ENCODE data around the gene PZP.
"Not testable (repeated sequence)": the region's sequence is repeated elsewhere in the genome, so short reads cannot be mapped to it uniquely, and the experiment has no call there.

Gene PZP

DNA sequence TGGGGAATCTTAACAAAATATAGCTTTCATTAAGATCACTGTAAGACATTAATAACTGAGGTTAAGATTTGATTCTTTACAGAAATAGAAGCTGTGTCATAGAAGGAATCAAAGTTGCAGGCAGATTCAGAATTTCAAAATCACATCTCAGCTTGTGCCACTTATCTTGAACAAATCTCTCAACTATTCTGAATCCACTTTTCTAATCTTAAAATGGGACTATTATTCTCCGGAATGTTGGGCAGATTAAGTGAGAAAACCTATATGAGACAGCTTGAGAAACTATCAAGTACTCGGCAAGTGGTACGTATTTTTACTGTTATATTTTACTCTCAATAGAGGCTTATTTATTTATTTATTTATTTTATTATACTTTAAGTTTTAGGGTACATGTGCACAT, 28.4 kb downstream of the PZP start:
- DNase-seq: no peak

DNA sequence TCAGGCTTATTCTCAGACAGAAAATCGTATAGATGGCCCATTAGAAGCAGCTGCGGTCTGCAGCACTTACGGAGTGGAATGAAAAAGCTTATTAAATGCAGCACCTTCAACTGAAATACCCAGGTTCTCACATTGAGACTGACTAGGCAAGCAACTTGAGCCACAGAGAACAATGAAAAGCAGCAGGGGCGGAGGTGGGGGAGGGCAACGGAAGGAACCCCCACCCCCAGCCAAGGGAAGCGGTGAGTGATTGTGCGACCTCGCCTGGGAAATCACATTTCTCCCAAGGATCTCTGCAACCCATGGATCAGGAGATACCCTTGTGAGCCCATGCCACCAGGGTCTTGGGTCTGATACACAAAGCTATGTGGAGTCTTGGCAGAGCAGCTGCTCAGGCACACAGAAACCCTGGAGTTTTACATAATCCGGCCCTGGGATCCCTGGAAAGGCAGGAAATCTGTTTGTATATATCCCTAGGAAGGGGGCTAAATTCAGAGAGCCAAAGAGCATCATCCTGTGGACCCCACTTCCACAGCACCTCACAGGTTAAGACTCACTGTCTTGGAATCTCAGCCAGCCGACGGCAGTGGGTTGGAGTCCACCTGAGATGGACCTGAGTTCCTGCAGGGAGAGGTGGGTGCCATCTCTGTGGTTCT, 38.1 kb downstream of the PZP start:
- no peak for DNase-seq

DNA sequence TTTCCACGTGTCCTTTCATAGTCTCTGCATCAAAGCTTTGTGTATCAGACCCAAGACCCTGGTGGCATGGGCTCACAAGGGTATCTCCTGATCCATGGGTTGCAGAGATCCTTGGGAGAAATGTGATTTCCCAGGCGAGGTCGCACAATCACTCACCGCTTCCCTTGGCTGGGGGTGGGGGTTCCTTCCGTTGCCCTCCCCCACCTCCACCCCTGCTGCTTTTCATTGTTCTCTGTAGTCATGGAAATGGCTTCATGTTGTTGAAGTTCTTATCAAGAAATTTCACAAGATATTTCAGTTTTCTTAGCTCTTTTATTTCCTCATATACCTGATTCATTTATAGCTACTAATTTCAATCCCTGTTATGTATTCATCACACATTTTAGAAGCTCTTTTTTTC, 40.9 kb downstream of the PZP start:
- DNase-seq: not testable (repeated sequence)

DNA sequence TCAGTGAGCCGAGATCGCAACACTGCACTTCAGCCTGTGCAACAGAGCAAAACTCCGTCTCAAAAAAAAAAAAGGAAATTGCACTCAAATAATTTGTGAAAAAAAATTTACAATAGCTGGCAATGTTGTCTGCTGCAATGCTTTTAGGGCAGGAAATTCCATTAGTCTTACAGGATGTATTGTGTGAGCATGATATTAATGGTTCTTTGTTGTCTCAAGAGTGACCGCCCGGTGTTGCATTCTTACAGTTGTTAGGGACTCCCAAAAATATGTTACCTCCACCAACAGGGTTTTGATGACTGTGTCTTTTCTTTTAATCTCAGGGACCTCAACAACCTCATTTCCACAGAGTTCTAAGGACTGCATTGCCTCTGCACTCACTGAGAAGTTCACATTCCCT, 44.8 kb downstream of the PZP start:
- no peak for DNase-seq

DNA sequence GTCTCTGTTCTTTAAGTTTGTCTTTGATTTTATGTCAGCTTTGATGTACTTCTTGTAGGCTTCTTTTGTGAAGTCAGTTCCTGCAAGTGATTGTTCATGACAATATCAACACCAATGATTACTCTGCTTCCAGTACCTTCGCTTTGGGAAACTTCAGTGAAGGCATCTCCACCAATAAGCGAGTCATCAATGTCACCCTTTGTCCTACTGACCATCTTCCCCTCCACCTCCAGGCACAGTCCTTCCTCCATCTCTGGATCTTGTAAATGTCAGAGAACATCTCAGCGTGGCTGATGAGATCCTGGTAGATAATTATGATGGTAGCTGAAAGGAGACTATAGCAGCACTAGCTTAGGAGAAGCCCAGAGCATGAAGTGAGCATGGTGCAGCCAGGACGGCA, 52.1 kb downstream of the PZP start:
- DNase-seq: no peak

DNA sequence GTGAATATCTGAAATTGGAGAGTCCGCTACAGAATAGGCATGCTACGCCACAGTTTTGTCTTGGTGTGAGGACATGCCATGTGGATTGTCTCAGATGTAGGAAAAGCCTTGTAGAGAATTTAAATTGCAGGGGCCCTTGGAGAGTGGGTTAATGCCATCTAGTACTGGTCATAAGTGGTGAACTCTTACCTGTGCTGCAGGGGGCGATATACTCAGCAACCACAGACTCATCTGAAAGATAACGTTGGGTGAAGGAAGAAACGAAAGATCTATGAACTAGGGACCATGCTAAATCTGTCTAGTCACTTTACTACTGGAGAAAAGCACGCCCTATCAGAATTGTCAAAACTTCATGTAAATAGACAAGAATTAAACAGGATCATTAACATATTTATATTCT, 58.8 kb downstream of the PZP start:
- DNase-seq: no peak

DNA sequence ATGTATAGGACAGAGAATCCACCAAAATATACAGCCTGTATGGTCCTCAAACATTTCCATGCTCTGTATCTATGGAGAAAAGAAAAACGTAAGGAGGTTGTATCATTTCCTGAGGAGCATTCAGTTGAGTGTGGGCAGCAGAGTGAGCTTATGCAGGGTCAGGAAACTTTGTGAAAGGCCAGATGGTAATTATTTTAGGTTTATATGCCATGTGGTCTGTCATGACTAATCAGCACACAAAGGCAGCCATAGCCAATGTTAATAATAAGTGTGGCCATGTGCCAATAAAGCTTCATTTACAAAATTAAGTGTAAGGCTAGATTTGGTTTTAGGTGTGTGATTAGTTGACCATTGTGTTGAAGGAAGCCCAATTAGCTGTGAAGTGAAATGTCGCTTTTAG, 59.3 kb downstream of the PZP start:
- DNase-seq: no peak

DNA sequence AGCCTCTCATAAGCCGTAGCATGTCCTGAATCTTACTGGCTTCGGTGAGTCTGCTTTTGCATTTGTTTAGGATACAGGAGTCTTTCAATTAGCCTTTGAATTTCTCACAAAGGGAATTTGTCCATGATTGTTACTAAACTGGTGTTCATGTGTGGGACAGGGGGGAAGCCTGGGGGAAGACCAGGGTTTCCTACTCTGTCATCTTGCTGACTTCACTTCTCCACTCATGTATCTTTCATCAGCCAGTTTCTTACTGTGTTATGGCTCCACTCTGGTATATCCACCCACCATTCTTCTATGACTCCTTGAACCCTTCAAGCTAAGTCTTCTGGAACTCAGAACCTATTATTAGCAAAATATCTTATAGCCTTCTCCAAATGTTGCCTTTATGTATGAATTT, 60.7 kb downstream of the PZP start:
- no peak for DNase-seq

DNA sequence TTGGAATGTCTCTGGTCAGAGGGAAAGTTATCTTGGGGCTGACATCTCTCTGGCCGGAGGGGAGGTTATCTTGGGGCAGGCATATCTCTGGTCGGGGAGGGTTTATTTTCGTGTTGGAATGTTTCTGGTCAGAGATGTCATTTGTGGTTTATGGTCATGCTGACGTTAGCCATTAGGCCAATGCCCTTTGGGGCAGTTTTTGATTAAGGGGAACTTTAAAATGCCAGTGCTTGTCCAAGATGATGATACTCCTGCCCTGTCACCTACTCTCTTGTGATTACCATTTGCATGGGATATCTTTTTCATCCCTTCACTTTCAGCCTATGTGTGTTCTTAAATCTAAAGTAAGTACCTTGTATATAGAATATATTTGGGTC, 63.5 kb downstream of the PZP start:
- DNase-seq: no peak

DNA sequence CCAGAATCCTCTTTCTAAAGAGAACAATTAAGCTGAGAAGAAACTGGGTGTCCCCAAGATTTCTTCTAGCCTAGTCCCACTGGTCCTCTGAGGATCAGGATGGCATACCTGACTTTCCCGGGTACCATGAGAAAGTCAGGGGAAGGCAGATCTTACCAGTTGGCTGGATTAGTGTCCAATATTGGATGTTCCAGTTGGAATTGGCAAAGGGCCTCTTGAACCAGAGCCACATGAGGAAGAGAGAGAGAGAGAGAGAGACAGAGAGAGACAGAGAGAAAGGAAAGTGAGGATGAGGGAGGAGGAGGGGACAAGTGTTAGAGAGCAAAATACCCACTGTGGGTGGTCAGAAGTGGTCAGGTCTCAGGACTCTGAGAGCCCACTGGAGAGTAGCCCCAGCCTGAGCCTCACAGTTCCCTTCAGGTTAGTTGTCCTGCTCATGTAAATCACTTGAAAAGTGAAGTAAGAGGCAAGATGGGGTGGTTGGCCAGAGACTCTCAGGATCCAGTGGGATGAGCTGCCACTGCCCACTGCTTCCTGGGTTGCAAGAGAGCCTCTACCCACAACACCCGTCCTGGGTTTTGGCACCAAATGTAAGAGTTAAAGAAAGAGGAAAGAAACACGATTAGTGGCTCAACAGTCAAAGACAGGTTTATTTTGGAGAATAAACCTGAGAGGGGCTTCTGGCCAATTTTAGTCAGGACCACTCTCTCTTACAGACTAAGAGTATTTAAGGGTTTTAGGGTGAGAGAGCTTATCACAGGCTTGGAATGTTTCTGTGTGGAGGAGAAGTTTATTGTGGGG, 64.1 kb downstream of the PZP start:
- DNase-seq: no peak

DNA sequence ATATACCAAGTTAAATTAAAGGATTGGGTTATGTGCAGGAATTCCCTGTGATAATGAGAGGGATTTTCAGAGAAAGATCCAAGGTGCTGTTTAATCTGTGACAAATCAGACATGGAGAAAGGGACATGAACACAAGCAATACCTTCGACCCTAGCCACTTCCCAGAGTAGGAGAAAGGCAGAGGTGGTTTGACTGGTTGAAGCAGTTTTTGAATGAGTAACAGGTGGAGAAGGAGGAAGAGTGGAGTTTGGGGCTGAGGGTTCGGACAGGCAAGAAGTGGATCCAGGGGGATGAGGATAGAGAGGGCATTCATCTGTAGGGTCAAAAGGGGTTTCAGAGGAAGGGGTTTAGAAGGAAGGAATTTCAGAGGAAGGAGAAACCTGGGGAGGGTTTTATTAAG, 65.1 kb downstream of the PZP start:
- no peak for DNase-seq

DNA sequence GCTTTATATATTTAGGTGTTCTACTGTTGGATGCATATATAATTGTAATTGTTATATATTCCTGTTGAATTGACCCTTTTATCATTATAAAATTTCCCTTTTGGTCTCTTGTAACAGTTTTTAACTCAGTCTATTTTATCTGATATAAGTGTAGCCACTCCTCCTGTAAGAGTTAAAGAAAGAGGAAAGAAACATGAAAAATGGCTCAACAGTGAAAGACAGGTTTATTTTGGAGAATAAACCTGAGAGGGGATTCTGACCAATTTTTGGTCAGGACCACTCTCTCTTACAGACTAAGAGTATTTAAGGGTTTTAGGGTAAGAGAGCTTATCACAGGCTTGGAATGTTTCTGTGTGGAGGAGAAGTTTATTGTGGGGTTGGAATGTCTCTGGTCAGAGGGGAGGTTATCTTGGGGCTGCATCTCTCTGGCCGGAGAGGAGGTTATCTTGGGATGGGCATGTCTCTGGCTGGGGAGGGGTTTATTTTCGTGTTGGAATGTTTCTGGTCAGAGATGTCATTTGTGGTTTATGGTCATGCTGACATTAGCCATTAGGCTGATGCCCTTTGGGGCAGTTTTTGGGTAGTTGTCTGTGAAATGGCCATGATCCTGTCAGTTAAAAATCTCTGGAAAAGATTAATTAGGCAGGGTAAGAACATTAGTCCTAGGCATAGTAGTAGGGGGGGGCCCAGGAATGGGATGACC, 68.5 kb downstream of the PZP start:
- DNase-seq: not testable (repeated sequence)

DNA sequence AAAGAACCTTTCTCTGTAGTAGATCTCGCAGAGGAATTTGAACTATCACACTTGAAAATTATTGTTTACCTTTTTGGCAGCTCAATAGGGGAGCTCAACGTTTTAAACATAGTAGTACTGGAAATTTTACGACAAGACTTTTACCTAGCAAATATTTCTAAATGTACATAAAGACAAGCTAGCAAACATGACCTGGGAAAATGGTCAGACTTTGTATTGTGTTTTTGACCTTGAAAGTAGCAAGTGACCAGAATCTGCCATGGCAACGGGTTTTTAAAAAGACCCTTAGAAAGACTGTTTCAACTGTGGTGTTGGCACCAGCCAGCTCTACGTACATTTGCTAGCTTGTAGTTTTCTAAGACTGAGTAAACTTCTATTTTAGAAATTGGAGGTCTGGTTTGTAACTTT, 72.3 kb downstream of the PZP start:
- no peak for DNase-seq

DNA sequence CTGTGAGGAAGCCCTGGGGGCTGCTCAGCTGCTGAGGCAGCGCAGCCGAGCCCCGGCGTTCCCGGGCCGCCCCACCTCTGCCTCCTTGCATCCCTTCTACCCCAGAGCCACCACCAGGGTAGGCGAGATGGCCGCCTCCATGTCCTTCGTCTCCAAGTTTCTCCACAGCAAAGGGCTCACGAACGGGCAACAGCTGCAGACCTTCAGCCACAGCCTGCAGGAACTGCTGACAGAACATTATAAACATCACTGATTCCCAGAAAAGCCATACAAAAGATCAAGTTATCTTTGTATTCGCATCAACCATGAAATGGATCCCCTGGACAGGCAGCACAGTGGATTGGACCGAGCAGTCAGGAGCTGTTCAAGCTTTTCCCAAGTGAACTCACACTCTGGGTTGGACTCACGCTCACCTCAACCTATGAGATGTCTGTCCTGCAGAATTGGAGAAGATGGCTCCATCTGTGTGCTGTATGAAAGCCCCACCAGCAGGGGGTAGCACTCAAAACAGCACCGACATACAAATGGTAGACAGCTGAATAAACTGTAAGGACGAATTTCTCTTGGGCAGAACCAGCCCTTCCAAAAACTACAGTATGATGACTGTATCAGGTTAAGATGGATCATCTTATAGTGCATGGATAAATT, 73.1 kb downstream of the PZP start:
- no peak for DNase-seq

DNA sequence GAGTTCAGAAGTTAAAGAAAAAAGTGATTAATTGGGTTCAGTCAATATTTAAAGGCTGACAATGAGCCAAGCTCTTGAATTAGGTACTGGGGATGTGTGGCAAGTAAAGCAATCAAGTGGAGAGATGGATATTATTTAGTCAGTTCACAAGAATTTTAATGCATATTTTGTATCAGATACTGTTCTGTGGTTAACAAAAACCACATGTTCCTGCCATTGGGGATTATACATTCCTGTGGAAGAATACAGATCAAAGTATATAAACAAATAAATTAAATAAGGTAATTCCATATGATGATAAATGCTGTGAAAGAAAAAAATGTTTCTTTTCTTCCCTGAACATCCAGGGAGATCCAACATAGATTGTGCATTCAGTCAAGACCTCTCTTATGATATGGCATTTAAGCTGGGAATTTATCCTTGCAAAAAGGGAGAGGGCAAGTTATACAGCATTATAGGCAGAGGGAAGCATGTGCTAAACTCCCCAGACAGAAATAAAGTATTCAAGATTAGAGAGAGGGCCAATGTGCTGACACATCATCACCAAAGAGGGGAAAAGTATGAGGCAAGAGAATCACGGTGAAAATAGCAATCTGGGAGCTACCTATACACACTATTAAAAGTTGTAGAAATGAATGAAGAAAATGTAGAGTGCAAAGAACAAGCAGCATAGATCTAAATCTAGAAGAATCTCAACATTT, 74.8 kb downstream of the PZP start:
- DNase-seq: no peak

DNA sequence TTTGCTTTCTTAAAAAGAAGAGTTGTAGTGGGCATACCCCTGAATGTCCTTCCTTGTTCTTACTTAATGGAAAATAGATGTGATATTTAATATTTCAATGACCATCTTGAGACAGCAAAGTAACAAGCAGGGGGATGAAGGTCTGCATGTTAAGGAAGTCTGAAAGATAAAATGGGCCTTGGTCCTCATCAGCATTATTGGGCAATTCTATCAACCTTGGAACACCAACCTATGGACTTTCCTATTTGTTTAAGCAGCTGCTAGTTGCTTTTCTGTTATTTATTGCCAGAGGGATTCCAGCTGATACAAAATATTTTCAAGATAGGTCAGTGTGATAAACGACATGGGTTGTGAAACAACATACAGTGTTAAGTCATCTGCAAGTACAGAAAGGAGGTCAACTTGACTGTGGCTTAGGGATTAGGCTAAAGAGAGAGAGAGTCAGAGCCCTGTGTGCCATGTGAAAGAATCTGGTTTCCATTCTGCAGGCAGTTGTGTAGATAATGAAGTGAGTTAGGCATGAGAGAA, 76.1 kb downstream of the PZP start:
- DNase-seq: no peak

DNA sequence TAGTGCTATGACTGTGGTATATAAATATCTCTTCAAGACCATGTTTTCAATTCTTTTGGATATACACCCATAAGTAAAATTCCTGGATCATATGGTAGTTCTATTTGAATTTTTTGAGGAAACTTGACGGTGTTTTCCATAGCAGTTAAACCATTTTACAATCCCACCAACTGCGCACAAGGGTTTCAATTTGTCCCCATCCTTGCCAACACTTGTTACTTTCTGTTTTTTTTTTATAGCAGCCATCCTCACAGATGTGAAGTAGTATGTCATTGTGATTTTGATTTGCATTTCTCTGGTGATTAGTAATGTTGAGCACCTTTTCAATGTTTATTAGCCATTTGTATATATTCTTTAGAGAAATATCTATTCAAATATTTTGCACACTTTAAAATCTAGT, 78.0 kb downstream of the PZP start:
- no peak for DNase-seq

DNA sequence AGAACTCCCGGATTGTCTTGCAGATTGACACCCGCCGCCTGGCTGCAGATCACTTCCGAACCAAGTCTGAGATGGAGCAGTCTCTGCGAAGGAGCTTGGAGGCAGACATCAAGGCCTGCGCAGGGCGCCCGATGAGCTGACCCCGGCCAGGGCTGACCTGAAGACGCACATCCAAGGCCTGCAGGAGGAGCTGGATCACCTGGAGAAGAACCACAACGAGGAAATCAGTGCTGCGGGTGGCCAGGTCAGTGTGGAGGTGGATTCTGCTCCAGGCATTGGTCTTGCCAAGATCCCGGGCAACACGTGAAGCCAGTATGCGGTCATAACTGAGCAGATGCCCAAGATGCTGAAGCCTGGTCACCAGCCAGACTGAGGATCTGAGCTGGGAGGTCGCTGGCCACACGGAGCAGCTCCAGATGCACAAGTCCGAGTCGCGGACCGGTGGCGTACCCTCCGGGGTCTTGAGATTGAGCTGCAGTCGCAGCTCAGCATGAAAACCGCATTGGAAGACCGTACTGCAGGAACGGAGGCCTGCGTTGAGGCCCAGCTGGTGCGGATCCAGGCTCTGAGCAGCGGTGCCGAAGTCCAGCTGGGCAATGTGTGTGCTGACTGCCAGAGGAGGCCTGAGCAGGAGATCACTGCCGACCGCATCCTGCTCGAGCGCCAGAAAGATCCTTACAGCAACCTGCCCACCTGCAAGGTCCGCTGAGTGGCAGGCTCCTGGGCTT, 80.1 kb downstream of the PZP start:
- DNase-seq: no peak

DNA sequence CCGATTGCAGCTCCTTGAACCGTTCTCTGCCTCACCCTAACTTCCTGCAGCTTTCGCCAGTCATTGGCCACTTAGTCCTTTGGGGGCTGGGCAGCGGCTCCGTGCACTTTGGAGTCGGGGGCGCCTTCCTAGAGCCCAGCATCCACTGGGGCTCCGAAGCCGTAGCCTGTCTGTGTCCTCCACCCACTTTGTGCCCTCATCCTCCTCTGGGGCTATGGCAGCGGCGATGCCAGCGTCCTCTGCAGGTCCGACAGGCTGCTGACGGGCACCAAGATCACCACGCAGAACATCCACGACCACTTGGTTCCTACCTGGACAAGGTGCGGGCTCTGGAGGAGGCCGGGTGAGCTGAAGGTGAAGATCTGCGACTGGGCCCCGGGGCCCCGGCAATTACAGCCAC, 80.7 kb downstream of the PZP start:
- DNase-seq: no peak

DNA sequence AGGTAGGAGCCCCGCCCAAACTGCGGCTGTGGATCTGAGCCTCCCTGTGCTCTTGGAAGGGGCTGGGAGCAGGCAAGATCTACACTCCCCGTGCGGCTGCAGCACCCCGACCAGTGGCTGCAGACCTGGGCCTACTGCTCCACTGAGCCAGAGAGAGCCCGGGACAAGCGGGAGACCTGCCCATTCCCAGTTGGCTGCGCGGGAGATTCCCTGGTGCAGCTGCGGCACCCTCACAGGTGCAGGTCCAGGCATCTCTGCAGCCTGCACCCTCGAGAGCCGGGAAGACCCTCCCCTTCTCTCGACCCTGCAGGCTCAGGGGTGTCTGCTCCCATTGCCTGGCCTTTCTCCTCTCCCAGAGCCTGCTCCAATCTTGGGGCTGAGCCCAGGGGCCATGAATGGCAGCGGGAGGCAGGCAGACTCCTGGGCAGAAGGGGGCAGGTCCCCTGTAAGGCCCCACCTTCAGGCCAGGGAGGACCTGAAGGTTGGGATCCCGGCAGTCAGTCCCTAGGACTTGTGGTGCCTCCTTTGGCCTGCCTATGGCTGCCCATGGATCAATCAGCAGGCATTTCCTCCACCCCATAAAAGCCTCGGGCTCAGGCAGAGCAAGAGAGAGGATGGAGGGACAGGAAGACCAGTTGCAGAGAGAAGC, 83.7 kb downstream of the PZP start:
- no peak for DNase-seq

DNA sequence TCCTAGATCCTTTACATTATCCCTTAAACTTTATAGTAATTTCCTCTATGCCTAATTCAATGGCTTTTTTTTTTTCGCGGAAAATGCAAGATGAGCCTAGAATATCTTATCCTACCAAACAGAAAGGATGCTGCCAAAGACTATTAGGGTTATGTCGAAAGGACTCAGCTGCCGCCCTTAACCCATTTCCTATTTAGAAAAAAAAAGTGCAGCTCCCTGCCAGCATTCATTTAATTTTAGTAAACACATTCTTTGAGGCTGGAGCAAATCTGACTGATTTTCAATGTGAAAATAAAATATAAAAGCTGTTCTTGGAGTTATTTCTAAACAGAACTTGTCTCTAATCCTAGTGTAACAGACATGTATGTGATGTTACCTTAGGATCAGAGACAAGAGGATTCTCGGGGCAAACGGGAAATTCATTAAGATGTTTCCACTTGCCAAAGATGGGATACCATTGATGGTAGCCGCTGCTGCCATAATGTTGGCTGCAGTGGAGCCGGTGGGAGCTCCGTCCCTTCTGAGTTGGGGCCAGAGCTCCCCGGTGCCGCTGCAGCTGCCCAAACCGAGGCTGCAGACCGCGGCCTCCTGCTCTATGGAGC, 84.3 kb downstream of the PZP start:
- no peak for DNase-seq
